Measurements from ENCODE around the gene KHK. TPM values are rescaled to one million over a fixed set of nuclear protein-coding genes. Genes with fewer than 3 reads are reported as not detected.

KHK gene
- total RNA-seq, 1 donor from 2014 or later, result 4.4 TPM

- DNase-seq (ENCODE audit: low spot score, unreplicated experiment), result no peak
- H3K27ac Mint-ChIP-seq, result no peak overlapping the region
- H3K9me3 Mint-ChIP-seq (ENCODE audit: low read depth), result no peaks in the 10 kb centered on the region
- no peaks in the 10 kb centered on the region for H3K27me3 Mint-ChIP-seq
- H3K36me3 Mint-ChIP-seq (ENCODE audit: insufficient read depth), result peaks cover 21% of the 10 kb centered on the region
- no peak for TF ChIP-seq CTCF (IDR thresholded peaks at IDR 0.05; ENCODE audit: unreplicated experiment)
- no peak overlapping the region for H3K4me3 Mint-ChIP-seq (ENCODE audit: low read depth)
- H3K4me1 Mint-ChIP-seq (ENCODE audit: low read depth), result peaks cover 10% of the 10 kb centered on the region
These were observed 31.9 kb upstream of the KHK start for GRCh38 chr2:27054721-27055120.

- no peak for DNase-seq (ENCODE audit: low spot score, unreplicated experiment)
- Mint-ChIP-seq H3K27me3 (no peaks in the 10 kb centered on the region), H3K4me3 (ENCODE audit: low read depth) (no peak overlapping the region), H3K4me1 (ENCODE audit: low read depth) (peaks cover 2% of the 10 kb centered on the region), H3K36me3 (ENCODE audit: insufficient read depth) (peaks cover 15% of the 10 kb centered on the region), H3K27ac (no peak overlapping the region), H3K9me3 (ENCODE audit: low read depth) (no peaks in the 10 kb centered on the region)
- TF ChIP-seq CTCF (IDR thresholded peaks at IDR 0.05; ENCODE audit: unreplicated experiment), result no peak
These were observed 29.4 kb upstream of the KHK start for GRCh38 chr2:27057184-27057583.

DNA sequence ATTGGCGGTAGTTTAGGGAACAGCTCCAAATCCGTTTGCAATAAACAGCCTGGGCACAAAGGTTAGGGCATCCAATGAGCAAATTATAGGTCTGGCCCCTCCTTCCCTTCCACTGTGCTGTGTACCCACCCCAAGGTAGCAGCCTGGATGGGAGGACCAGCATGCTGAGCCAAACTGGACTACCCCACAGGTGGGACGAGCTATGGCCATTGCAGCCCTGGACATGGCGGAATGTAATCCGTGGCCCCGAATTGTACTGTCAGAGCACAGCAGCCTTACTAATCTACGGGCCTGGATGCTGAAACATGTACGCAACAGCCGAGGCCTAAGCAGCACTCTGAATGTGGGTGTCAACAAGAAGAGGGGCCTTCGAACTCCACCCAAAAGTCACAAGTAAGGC is 28.4 kb upstream of the KHK start:
- no peak for DNase-seq (ENCODE audit: low spot score, unreplicated experiment)

GRCh38 chr2:27059141-27059820 is 27.3 kb upstream of the KHK start:
- DNase-seq (ENCODE audit: low spot score, unreplicated experiment), result no peak
- Mint-ChIP-seq H3K27ac (no peak overlapping the region), H3K4me3 (ENCODE audit: low read depth) (no peak overlapping the region), H3K9me3 (ENCODE audit: low read depth) (no peaks in the 10 kb centered on the region), H3K27me3 (no peaks in the 10 kb centered on the region), H3K4me1 (ENCODE audit: low read depth) (no peaks in the 10 kb centered on the region), H3K36me3 (ENCODE audit: insufficient read depth) (peaks cover 14% of the 10 kb centered on the region)
- TF ChIP-seq CTCF (IDR thresholded peaks at IDR 0.05; ENCODE audit: unreplicated experiment), result no peak

More for the DNA sequence above, 28.4 kb upstream of the KHK start:
- no peaks in the 10 kb centered on the region for H3K4me1 Mint-ChIP-seq (ENCODE audit: low read depth)
- H3K9me3 Mint-ChIP-seq (ENCODE audit: low read depth), result no peaks in the 10 kb centered on the region
- H3K4me3 Mint-ChIP-seq (ENCODE audit: low read depth), result no peak overlapping the region
- no peaks in the 10 kb centered on the region for H3K27me3 Mint-ChIP-seq
- no peak for TF ChIP-seq CTCF (IDR thresholded peaks at IDR 0.05; ENCODE audit: unreplicated experiment)
- peaks cover 18% of the 10 kb centered on the region for H3K36me3 Mint-ChIP-seq (ENCODE audit: insufficient read depth)
- no peak overlapping the region for H3K27ac Mint-ChIP-seq

DNA sequence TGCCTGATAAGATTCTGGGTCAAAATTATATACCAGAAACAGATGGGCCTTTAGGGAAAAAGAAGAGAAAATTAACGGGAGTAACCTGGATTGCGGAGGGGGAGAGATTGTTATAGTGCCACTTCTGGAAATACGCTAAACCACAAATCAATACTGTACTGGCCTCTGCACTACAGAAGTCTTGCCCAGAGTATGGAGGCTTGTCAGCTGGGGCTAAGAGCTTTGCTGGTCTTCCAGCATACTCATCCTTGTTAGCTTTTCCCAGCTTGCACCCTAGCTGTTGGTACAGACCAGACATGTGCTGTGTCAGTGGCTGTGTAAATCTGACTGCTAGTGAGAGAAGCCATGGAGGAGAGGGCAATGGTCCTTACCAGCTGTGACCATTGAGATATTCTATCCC is 26.2 kb upstream of the KHK start:
- TF ChIP-seq CTCF (IDR thresholded peaks at IDR 0.05; ENCODE audit: unreplicated experiment), result no peak
- no peaks in the 10 kb centered on the region for H3K27me3 Mint-ChIP-seq
- no peaks in the 10 kb centered on the region for H3K4me1 Mint-ChIP-seq (ENCODE audit: low read depth)
- H3K36me3 Mint-ChIP-seq (ENCODE audit: insufficient read depth), result peaks cover 10% of the 10 kb centered on the region
- H3K27ac Mint-ChIP-seq, result no peak overlapping the region
- no peak for DNase-seq (ENCODE audit: low spot score, unreplicated experiment)
- H3K9me3 Mint-ChIP-seq (ENCODE audit: low read depth), result no peaks in the 10 kb centered on the region
- no peak overlapping the region for H3K4me3 Mint-ChIP-seq (ENCODE audit: low read depth)
